Measurements from ENCODE around the gene LACC1.
A peak's percentile ranks its signal among the peaks of the same experiment; 100 is the strongest.

The LACC1 gene

GRCh38 chr13:43884222-43884621, 4.5 kb downstream of the LACC1 start:
- DNase-seq, result no peak

GRCh38 chr13:43894438-43894837, 14.7 kb downstream of the LACC1 start:
- DNase-seq, result no peak

GRCh38 chr13:43895940-43896339, 16.2 kb downstream of the LACC1 start:
- no peak for DNase-seq

- DNase-seq, result peak in 2 of 5 experiments; percentile 27 to 51
Observed at GRCh38 chr13:43905435-43906031, 25.8 kb downstream of the LACC1 start.

GRCh38 chr13:43908156-43909126, 28.7 kb downstream of the LACC1 start:
- peak in 1 of 5 experiments; percentile 21 for DNase-seq

- DNase-seq, result no peak
Observed at GRCh38 chr13:43910856-43911255, 31.2 kb downstream of the LACC1 start.

- DNase-seq, result no peak
Observed at GRCh38 chr13:43911278-43911677, 31.6 kb downstream of the LACC1 start.

GRCh38 chr13:43911871-43912270, 32.2 kb downstream of the LACC1 start:
- no peak for DNase-seq

GRCh38 chr13:43915451-43915850, 35.7 kb downstream of the LACC1 start:
- no peak for DNase-seq

GRCh38 chr13:43916828-43917227, 37.1 kb downstream of the LACC1 start:
- DNase-seq, result no peak

- DNase-seq, result no peak
Observed at GRCh38 chr13:43918636-43919035, 38.9 kb downstream of the LACC1 start.

- no peak for DNase-seq
Observed at GRCh38 chr13:43920965-43921674, 41.4 kb downstream of the LACC1 start.

GRCh38 chr13:43924549-43925245, 45.0 kb downstream of the LACC1 start:
- DNase-seq, result no peak

GRCh38 chr13:43929947-43930346, 50.2 kb downstream of the LACC1 start:
- DNase-seq, result no peak

- no peak for DNase-seq
Observed at GRCh38 chr13:43933378-43933777, 53.7 kb downstream of the LACC1 start.

GRCh38 chr13:43934273-43934672, 54.6 kb downstream of the LACC1 start:
- DNase-seq, result no peak

- DNase-seq, result no peak
Observed at GRCh38 chr13:43935878-43936277, 56.2 kb downstream of the LACC1 start.

GRCh38 chr13:43936647-43937046, 56.9 kb downstream of the LACC1 start:
- DNase-seq, result no peak

- DNase-seq, result no peak
Observed at GRCh38 chr13:43937839-43938238, 58.1 kb downstream of the LACC1 start.

- no peak for DNase-seq
Observed at GRCh38 chr13:43938449-43938848, 58.7 kb downstream of the LACC1 start.

GRCh38 chr13:43939086-43939485, 59.4 kb downstream of the LACC1 start:
- DNase-seq, result no peak

- no peak for DNase-seq
Observed at GRCh38 chr13:43942286-43942685, 62.6 kb downstream of the LACC1 start.
